NCI-H187 (cell line): ENCODE results near the gene KLHL34.

Experiments
- DNase-seq, 2 experiments: peaks; one replicate each; lab custom pipeline; 2025; lab: John Stamatoyannopoulos, UW

KLHL34 gene

GRCh38 chrX:21658152-21658737, at the start of gene KLHL34:
Gene KLHL34, minus strand, starts transcription at chrX:21658330. Its CDS starts 542 bp downstream, at chrX:21657788.
- no peak for DNase-seq

- no peak for DNase-seq
Measured at GRCh38 chrX:21705225-21705624, 47.1 kb upstream of the KLHL34 start.

GRCh38 chrX:21702725-21703124, 44.6 kb upstream of the KLHL34 start:
- no peak for DNase-seq

- DNase-seq, result no peak
Measured at GRCh38 chrX:21700967-21701366, 42.8 kb upstream of the KLHL34 start.

GRCh38 chrX:21700275-21700674, 42.1 kb upstream of the KLHL34 start:
- no peak for DNase-seq

GRCh38 chrX:21699136-21699535, 41.0 kb upstream of the KLHL34 start:
- no peak for DNase-seq

GRCh38 chrX:21698272-21698671, 40.1 kb upstream of the KLHL34 start:
- no peak for DNase-seq

- DNase-seq, result no peak
Measured at GRCh38 chrX:21691512-21692018, 33.4 kb upstream of the KLHL34 start.

GRCh38 chrX:21683941-21684340, 25.8 kb upstream of the KLHL34 start:
- DNase-seq, result no peak

GRCh38 chrX:21678048-21678612, 20.0 kb upstream of the KLHL34 start:
- DNase-seq, result no peak

GRCh38 chrX:21675931-21676330, 17.8 kb upstream of the KLHL34 start:
- no peak for DNase-seq

- DNase-seq, result no peak
Measured at GRCh38 chrX:21674430-21675186, 16.5 kb upstream of the KLHL34 start.

GRCh38 chrX:21666679-21667078, 8.5 kb upstream of the KLHL34 start:
- DNase-seq, result no peak

- no peak for DNase-seq
Measured at GRCh38 chrX:21666252-21666651, 8.1 kb upstream of the KLHL34 start.

GRCh38 chrX:21662761-21663160, 4.6 kb upstream of the KLHL34 start:
- DNase-seq, result no peak

GRCh38 chrX:21661316-21661715, 3.2 kb upstream of the KLHL34 start:
- no peak for DNase-seq

GRCh38 chrX:21660156-21660555, 2.0 kb upstream of the KLHL34 start:
- DNase-seq, result no peak

GRCh38 chrX:21659320-21659719, 1.2 kb upstream of the KLHL34 start:
- DNase-seq, result no peak

- DNase-seq, result no peak
Measured at GRCh38 chrX:21658746-21659145, 616 bp upstream of the KLHL34 start.

GRCh38 chrX:21657318-21658151, 595 bp downstream of the KLHL34 start:
- DNase-seq, result no peak

GRCh38 chrX:21656587-21657317, 1.4 kb downstream of the KLHL34 start:
- no peak for DNase-seq
